ENCODE results near the gene ZNF462. TPM values are rescaled to one million over a fixed set of nuclear protein-coding genes. Genes with fewer than 3 reads are reported as not detected.

The ZNF462 gene
- total RNA-seq, 2 donors from 2014 or later, result 20.9 to 30.5 TPM

DNA sequence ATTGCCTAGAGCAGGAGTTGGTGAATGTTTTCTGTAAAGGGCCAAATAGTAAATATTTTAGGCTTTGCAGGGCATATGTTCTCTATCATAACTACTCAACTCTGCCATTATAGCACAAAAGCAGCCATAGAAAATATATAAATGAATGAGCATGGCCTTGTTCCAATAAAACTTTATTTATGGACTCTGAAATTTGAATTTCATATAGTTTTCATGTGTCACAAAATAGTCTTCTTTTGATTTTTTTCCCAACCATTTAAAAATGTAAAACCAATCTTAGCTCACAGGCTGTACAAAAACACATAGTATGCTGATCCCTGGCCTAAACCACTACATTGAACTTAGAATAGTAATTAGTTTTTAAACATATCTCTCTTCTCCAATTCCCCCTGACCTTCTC lies 179.6 kb downstream of the ZNF462 start:
- Histone ChIP-seq H3K27me3 (no peaks in the 10 kb centered on the region), H3K4me1 (no peaks in the 10 kb centered on the region), H3K36me3 (no peaks in the 10 kb centered on the region), H3K4me3 (no peak overlapping the region), H3K9me3 (no peaks in the 10 kb centered on the region), H3K27ac (no peak overlapping the region)
- DNase-seq (ENCODE audit: low spot score), result no peak
- TF ChIP-seq, protein P1, sequence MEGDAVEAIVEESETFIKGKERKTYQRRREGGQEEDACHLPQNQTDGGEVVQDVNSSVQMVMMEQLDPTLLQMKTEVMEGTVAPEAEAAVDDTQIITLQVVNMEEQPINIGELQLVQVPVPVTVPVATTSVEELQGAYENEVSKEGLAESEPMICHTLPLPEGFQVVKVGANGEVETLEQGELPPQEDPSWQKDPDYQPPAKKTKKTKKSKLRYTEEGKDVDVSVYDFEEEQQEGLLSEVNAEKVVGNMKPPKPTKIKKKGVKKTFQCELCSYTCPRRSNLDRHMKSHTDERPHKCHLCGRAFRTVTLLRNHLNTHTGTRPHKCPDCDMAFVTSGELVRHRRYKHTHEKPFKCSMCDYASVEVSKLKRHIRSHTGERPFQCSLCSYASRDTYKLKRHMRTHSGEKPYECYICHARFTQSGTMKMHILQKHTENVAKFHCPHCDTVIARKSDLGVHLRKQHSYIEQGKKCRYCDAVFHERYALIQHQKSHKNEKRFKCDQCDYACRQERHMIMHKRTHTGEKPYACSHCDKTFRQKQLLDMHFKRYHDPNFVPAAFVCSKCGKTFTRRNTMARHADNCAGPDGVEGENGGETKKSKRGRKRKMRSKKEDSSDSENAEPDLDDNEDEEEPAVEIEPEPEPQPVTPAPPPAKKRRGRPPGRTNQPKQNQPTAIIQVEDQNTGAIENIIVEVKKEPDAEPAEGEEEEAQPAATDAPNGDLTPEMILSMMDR (IDR thresholded peaks at IDR 0.05), result no peak

DNA sequence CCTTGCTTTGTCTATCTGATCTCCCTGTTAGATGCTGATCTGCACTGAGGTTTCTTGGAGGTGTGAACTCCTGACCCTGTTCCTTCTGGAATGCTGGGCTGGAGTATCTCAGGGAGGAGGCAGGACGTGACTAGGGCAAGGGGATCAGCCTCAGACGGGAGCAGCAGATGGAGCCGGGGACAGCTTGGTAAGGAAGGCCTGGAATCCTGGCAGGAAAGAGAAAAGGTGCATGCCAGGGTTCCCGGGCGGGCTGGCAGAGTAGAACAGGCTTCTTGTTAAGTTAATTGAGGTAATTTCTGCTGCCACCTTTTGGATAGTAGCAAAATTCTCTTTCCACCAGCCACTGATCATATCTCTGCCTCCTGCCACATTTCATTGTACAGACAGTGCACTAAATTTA lies 180.9 kb downstream of the ZNF462 start:
- Histone ChIP-seq H3K9me3 (no peaks in the 10 kb centered on the region), H3K36me3 (no peaks in the 10 kb centered on the region), H3K27ac (no peak overlapping the region), H3K27me3 (no peaks in the 10 kb centered on the region), H3K4me3 (no peak overlapping the region), H3K4me1 (no peaks in the 10 kb centered on the region)
- TF ChIP-seq, protein P1 (IDR thresholded peaks at IDR 0.05), result peak in 1 of 2 donors; percentile 39
- no peak for DNase-seq (ENCODE audit: low spot score)

DNA sequence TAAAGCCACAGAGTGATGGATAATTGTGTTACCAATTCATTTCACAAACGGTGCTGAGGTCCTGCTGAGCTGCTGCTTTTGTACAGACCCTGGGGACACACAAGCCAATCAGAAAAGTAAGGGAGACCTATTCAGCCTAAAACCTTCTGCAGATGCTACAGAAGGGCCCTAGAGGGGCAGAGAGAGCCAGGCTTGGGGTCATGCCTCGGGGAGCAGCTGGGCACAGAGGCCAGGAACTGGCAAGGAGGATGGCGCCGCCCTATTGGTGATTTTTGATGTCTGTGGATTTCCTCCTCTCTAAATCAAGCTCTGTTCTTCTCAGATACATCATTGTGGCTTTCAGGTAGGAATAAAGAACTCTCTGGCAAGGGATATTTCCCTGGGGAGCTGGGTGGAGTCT lies 181.9 kb downstream of the ZNF462 start:
- H3K27ac ChIP-seq, result no peak overlapping the region
- H3K36me3 ChIP-seq, result no peaks in the 10 kb centered on the region

DNA sequence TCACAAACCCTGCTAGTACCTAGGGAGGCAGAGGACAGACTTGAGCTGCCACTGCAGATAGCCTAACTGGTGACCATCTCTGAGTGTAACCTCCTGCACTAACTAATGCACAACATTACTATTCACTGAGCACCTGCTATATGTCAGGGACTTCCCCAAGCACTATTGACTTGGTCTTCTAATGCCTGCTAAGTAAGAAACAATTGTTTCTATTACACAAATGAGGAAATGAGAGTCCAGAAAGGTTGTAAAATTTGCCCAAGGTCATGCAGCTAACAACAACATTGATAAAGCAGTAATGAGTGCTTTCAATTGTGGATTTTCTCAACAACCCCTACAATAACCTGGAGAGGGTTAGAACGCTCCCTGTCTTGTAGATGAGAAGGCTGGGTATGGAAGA lies 183.7 kb downstream of the ZNF462 start:
- Histone ChIP-seq H3K36me3 (no peaks in the 10 kb centered on the region), H3K4me3 (no peak overlapping the region), H3K27me3 (no peaks in the 10 kb centered on the region), H3K9me3 (no peaks in the 10 kb centered on the region), H3K27ac (no peak overlapping the region), H3K4me1 (no peaks in the 10 kb centered on the region)
- no peak for DNase-seq (ENCODE audit: low spot score)
- TF ChIP-seq, protein P1 (IDR thresholded peaks at IDR 0.05), result no peak

More for the DNA sequence above, 181.9 kb downstream of the ZNF462 start:
- DNase-seq (ENCODE audit: low spot score), result no peak
- Histone ChIP-seq H3K4me3 (no peak overlapping the region), H3K4me1 (no peaks in the 10 kb centered on the region), H3K27me3 (no peaks in the 10 kb centered on the region), H3K9me3 (no peaks in the 10 kb centered on the region)
- TF ChIP-seq, protein P1 (IDR thresholded peaks at IDR 0.05), result no peak

DNA sequence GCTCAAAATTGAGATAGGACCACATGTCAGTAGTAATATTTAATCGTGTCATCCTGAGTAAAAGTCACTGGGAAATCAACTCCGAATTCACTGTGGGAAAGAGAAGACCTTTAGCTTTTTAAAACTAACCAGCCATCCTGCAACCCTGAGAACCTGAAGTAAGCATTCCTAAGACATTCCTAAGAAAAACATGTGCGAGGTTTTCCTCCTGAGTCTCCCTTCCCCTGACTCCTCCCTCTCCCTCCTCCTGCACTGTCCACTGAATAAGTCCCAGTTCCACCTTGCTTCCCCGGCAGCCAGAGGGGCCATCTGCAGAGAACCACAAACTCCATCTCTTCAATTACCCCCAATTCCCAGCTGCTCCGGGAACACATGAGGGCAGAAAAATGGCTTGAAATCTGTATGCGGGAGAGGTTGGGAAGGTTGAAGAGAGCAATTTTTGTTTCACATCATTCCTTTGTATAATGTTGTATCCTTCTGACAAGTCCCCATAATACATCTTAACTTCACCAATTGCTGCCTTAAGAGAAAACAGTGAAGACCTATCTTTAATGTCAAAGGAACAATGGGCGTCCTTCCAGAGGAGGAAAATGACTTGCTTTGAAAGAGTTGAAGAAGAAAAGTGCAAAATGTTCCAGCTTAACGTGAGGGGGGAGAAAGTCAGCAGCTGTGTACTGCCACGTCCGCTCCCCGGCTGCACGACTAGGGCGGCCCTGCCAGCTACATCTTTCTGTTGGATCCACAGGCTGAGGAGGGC lies 186.3 kb downstream of the ZNF462 start:
- Histone ChIP-seq H3K27ac (no peak overlapping the region), H3K4me1 (no peaks in the 10 kb centered on the region), H3K27me3 (no peaks in the 10 kb centered on the region), H3K9me3 (no peaks in the 10 kb centered on the region), H3K36me3 (no peaks in the 10 kb centered on the region), H3K4me3 (no peak overlapping the region)
- TF ChIP-seq, protein P1 (IDR thresholded peaks at IDR 0.05), result no peak
- no peak for DNase-seq (ENCODE audit: low spot score)

DNA sequence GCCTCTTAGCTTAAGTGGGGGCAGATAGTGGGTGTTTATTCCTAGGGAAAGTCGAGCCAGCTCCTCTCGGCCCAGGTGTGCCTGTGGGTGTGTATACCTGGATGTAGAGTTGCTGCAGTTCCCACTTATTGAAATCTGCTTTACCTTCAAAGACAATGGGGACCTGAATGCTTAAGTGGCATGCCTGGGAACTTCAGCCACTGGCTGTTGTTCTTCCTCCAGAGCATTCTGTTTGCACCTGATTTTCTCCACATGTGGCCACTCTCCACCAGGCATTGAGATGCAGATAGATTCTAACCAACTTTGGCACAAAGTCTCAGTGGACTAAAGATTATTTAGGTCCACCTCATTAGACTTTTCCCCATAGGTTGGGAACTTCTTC lies 186.8 kb downstream of the ZNF462 start:
- H3K9me3 ChIP-seq, result no peaks in the 10 kb centered on the region
- no peaks in the 10 kb centered on the region for H3K36me3 ChIP-seq
- no peaks in the 10 kb centered on the region for H3K4me1 ChIP-seq
- H3K27ac ChIP-seq, result no peak overlapping the region
- TF ChIP-seq, protein P1 (IDR thresholded peaks at IDR 0.05), result no peak
- no peaks in the 10 kb centered on the region for H3K27me3 ChIP-seq
- H3K4me3 ChIP-seq, result no peak overlapping the region
- DNase-seq (ENCODE audit: low spot score), result no peak

Data from right atrium auricular region (tissue), 2 donors.